IPS-18a (cell line): ENCODE data around the gene TMEM120B.

Experiments
- H3K27ac ChIP-seq: one replicate; pipeline ENCODE4 v1.5.1; 2013; ENCODE audit warnings: low read length
- H3K27me3 ChIP-seq: one replicate; pipeline ENCODE4 v1.6.1; 2013; ENCODE audit warnings: mild to moderate bottlenecking, low read length; ENCODE audit not compliant: control insufficient read depth, insufficient read depth
- H3K36me3 ChIP-seq: one replicate; pipeline ENCODE4 v1.6.1; 2013; ENCODE audit warnings: low read depth, low read length; ENCODE audit not compliant: control insufficient read depth
- H3K4me1 ChIP-seq: one replicate; pipeline ENCODE4 v1.6.1; 2013; ENCODE audit warnings: low read depth, low read length; ENCODE audit not compliant: control insufficient read depth
- H3K4me3 ChIP-seq: one replicate; pipeline ENCODE4 v1.5.1; 2013; ENCODE audit warnings: low read length
- H3K9ac ChIP-seq: one replicate; pipeline ENCODE4 v1.6.1; 2013; ENCODE audit warnings: mild to moderate bottlenecking, low read length, moderate library complexity
- H3K9me3 ChIP-seq: one replicate; pipeline ENCODE4 v1.6.1; 2013; ENCODE audit warnings: low read depth, low read length; ENCODE audit not compliant: control insufficient read depth

TMEM120B gene

DNA sequence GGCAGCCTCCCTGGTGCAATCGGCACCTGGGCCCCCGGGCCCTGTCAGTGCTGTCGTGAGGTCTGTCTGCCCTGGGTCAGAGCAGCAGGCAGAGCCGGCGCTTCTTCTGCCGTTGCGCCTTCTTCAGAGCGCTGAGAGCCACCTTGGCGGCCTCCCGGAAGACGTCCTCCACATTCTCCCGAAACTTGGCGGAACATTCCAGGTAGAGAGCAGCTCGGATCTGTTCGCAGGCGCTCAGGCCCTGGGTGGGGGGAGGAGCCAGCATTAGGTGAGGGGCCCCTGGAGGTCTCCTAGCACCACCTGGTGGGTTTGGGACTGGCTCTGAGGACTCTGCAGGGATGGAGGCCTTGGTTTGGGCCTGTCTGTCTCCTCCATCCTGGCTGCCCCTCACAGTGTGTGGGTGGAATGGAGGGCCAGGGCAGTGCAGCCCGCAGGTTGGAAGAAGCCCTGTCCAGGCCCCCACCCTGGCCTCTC lies 66.9 kb downstream of the TMEM120B start:
- Histone ChIP-seq H3K27me3 (no peaks in the 10 kb centered on the region), H3K9ac (no peak overlapping the region), H3K4me1 (peaks cover 6% of the 10 kb centered on the region), H3K27ac (no peak overlapping the region), H3K4me3 (no peak overlapping the region), H3K9me3 (no peaks in the 10 kb centered on the region), H3K36me3 (no peaks in the 10 kb centered on the region)

- Histone ChIP-seq H3K27me3 (no peaks in the 10 kb centered on the region), H3K4me1 (peaks cover 6% of the 10 kb centered on the region), H3K36me3 (no peaks in the 10 kb centered on the region), H3K4me3 (no peak overlapping the region), H3K27ac (no peak overlapping the region), H3K9ac (no peak overlapping the region), H3K9me3 (no peaks in the 10 kb centered on the region)
Measured at GRCh38 chr12:121780429-121780828, 67.9 kb downstream of the TMEM120B start.

- H3K27me3 ChIP-seq: no peaks in the 10 kb centered on the region
- H3K36me3 ChIP-seq: no peaks in the 10 kb centered on the region
- H3K9me3 ChIP-seq: no peaks in the 10 kb centered on the region
- H3K9ac ChIP-seq: no peak overlapping the region
- H3K4me3 ChIP-seq: no peak overlapping the region
- peaks cover 6% of the 10 kb centered on the region for H3K4me1 ChIP-seq
- no peak overlapping the region for H3K27ac ChIP-seq
Measured at GRCh38 chr12:121781484-121781997, 69.0 kb downstream of the TMEM120B start.

DNA sequence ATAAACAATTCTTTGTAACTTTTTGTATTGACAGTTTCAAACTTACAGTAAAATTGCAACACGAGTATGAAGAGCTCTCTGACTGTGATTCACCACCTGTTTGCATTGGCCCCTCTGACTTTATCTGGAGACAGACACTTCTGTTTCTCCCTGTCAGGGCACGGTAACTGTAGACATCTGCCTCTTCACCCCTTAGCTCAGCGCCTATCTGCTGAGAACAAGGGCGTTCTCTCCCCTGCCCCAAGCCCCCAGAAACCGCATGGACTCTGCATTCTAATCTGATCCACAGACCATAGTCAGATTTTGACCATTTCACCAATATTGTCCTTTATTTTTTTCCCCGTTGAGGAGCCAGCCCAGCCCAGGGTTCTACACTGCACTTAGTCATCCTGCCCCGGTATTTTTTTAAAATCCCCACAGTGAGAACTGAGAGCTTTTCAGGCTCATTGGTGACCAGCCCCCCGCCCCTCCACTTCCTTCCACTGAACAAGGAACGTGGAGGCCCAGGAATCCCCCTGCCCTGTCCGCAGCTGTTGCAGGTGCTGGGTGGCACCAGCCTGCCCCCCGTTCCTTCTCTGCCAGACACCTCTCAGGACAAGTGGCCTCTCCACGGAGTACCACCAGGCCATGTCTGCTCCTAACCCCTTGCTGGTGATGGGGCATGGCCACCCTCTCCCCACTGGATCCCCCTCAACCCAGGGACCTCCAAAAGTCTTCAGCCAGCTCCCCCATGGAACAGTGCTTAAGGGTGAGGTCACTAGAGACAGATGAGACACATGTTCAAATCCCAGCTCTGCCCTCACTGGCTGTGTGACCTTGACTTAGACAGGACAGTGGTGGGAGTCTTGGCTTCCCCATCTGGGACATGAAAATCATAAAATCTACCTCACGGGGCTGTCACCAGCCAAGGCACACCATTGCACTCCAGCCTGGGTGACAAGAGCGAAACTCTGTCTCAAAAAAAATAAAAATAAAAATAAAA lies 69.7 kb downstream of the TMEM120B start:
- Histone ChIP-seq H3K27me3 (no peaks in the 10 kb centered on the region), H3K4me1 (peaks cover 6% of the 10 kb centered on the region), H3K27ac (no peak overlapping the region), H3K36me3 (no peaks in the 10 kb centered on the region), H3K9me3 (no peaks in the 10 kb centered on the region), H3K9ac (no peak overlapping the region), H3K4me3 (no peak overlapping the region)

- no peaks in the 10 kb centered on the region for H3K27me3 ChIP-seq
- no peak overlapping the region for H3K27ac ChIP-seq
- no peaks in the 10 kb centered on the region for H3K9me3 ChIP-seq
- peaks cover 6% of the 10 kb centered on the region for H3K4me1 ChIP-seq
- no peaks in the 10 kb centered on the region for H3K36me3 ChIP-seq
- H3K9ac ChIP-seq: no peak overlapping the region
- H3K4me3 ChIP-seq: no peak overlapping the region
Measured at GRCh38 chr12:121783766-121784165, 71.2 kb downstream of the TMEM120B start.

- Histone ChIP-seq H3K4me3 (no peak overlapping the region), H3K36me3 (no peaks in the 10 kb centered on the region), H3K4me1 (peaks cover 6% of the 10 kb centered on the region), H3K27me3 (no peaks in the 10 kb centered on the region), H3K27ac (no peak overlapping the region), H3K9me3 (no peaks in the 10 kb centered on the region), H3K9ac (no peak overlapping the region)
Measured at GRCh38 chr12:121784460-121784859, 71.9 kb downstream of the TMEM120B start.

DNA sequence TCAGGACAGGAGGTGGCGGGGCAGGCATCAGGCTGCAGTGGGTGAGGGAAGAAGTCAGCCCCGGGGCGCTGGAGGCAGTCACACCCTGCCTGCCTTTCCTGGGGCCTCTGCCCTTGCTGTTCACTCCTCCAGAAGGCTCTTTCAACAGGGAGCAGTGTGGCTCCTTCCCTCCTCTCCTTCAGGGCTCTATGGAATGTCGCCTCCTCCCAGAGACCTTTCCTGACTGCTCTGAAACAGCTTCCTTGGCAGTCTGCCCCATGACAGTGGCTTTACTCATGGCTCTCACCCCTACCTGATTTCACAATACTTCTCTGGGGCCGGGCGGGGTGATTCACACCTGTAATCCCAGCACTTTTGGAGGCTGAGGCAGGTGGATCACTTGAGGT lies 73.9 kb downstream of the TMEM120B start:
- Histone ChIP-seq H3K36me3 (no peaks in the 10 kb centered on the region), H3K4me3 (no peak overlapping the region), H3K27me3 (no peaks in the 10 kb centered on the region), H3K4me1 (peaks cover 5% of the 10 kb centered on the region), H3K9ac (no peak overlapping the region), H3K27ac (no peak overlapping the region), H3K9me3 (no peaks in the 10 kb centered on the region)

- H3K4me1 ChIP-seq: no peaks in the 10 kb centered on the region
- H3K27me3 ChIP-seq: no peaks in the 10 kb centered on the region
- no peak overlapping the region for H3K9ac ChIP-seq
- no peaks in the 10 kb centered on the region for H3K9me3 ChIP-seq
- H3K36me3 ChIP-seq: no peaks in the 10 kb centered on the region
- no peak overlapping the region for H3K27ac ChIP-seq
- H3K4me3 ChIP-seq: no peak overlapping the region
Measured at GRCh38 chr12:121787063-121788025, 74.8 kb downstream of the TMEM120B start.

GRCh38 chr12:121788176-121788818 lies 75.7 kb downstream of the TMEM120B start:
- H3K9ac ChIP-seq: no peak overlapping the region
- H3K4me3 ChIP-seq: no peak overlapping the region
- no peaks in the 10 kb centered on the region for H3K4me1 ChIP-seq
- no peaks in the 10 kb centered on the region for H3K36me3 ChIP-seq
- no peaks in the 10 kb centered on the region for H3K9me3 ChIP-seq
- no peak overlapping the region for H3K27ac ChIP-seq
- no peaks in the 10 kb centered on the region for H3K27me3 ChIP-seq

DNA sequence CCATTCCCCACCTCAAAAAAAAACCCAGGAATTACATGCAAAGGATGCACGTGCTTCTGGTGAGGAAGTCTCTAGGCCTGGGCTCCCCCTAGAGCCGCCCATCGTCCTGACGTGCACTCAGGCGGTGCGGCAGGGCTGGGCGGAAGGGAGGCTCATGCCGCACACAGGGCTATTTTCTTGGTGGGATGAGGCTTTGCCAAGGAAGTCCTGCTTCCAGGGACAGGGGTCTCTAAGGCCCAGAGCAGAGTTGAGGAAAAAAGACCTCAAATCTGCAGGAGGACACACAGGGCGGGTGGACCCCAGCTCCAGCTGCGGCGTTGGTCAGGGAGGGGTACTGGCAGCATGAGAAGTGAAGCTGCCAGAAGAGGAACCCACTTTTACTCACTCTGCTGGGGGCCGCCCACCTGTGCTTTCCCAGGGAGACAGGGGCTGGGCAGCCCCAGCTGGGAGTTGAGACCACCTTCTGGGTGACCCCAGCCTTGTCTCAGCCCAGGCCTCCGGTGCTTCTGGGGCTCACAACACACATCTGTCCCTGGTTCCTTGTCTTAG lies 76.8 kb downstream of the TMEM120B start:
- Histone ChIP-seq H3K9ac (no peak overlapping the region), H3K4me3 (no peak overlapping the region), H3K4me1 (peaks cover 1% of the 10 kb centered on the region), H3K9me3 (no peaks in the 10 kb centered on the region), H3K27me3 (no peaks in the 10 kb centered on the region), H3K36me3 (no peaks in the 10 kb centered on the region), H3K27ac (no peak overlapping the region)
